ENCODE results near the gene MAGEA3.
"Not testable (repeated sequence)": the region's sequence is repeated elsewhere in the genome, so short reads cannot be mapped to it uniquely, and the experiment has no call there.

DNA sequence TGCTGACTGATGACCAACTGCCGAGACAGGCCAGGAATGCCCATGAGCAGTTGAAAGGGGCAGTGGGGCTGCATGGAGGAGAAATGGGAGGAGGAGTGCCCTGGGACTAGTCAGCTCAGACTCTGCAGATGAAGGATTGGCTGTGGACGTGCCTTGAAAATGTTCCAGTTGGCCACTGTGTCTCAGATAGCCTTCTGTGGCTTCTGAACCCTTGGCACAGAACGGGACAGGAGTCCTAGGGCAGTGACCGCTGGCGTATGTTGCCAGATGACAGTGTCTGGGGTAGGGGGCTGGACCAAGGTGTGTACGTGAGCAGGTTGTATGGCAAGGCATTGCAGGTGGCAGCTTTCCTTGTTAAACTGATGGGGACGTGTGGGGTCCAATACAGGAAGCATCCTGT, 7.9 kb downstream of the MAGEA3 start:
- TF ChIP-seq, protein P1, sequence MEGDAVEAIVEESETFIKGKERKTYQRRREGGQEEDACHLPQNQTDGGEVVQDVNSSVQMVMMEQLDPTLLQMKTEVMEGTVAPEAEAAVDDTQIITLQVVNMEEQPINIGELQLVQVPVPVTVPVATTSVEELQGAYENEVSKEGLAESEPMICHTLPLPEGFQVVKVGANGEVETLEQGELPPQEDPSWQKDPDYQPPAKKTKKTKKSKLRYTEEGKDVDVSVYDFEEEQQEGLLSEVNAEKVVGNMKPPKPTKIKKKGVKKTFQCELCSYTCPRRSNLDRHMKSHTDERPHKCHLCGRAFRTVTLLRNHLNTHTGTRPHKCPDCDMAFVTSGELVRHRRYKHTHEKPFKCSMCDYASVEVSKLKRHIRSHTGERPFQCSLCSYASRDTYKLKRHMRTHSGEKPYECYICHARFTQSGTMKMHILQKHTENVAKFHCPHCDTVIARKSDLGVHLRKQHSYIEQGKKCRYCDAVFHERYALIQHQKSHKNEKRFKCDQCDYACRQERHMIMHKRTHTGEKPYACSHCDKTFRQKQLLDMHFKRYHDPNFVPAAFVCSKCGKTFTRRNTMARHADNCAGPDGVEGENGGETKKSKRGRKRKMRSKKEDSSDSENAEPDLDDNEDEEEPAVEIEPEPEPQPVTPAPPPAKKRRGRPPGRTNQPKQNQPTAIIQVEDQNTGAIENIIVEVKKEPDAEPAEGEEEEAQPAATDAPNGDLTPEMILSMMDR (IDR thresholded peaks at IDR 0.05), result not testable (repeated sequence)
- TF ChIP-seq SIN3A (IDR thresholded peaks at IDR 0.05; ENCODE audit: borderline replicate concordance, insufficient read depth, low read depth, low read length); POLR2AphosphoS5 (IDR thresholded peaks at IDR 0.05; ENCODE audit: low read depth, low read length): not testable (repeated sequence)

Measured in Panc1 (cell line).